Fibroblast of lung (primary cell): ENCODE results near the gene TNS3.

Source experiments
- EZH2 ChIP-seq: IDR thresholded peaks from 2 replicates; pipeline ENCODE4 v1.5.1; 2012; ENCODE audit warnings: low read length, control low read depth, mild to moderate bottlenecking; ENCODE audit errors: missing control alignments
- TF ChIP-seq, protein P1 (sequence below), 2 donors: IDR thresholded peaks in 1 of 2; conservative IDR thresholded peaks in 1 of 2; 1 replicate in 1 of 2; 2 replicates in 1 of 2; pipeline ENCODE4 v1.5.1; 2011 to 2012; ENCODE audit warnings: low read length in 2 of 2, control low read depth in 1 of 2, inconsistent platforms in 1 of 2, low read depth in 1 of 2, mild to moderate bottlenecking in 1 of 2

- TF ChIP-seq EZH2 = no peak
- TF ChIP-seq, protein P1, sequence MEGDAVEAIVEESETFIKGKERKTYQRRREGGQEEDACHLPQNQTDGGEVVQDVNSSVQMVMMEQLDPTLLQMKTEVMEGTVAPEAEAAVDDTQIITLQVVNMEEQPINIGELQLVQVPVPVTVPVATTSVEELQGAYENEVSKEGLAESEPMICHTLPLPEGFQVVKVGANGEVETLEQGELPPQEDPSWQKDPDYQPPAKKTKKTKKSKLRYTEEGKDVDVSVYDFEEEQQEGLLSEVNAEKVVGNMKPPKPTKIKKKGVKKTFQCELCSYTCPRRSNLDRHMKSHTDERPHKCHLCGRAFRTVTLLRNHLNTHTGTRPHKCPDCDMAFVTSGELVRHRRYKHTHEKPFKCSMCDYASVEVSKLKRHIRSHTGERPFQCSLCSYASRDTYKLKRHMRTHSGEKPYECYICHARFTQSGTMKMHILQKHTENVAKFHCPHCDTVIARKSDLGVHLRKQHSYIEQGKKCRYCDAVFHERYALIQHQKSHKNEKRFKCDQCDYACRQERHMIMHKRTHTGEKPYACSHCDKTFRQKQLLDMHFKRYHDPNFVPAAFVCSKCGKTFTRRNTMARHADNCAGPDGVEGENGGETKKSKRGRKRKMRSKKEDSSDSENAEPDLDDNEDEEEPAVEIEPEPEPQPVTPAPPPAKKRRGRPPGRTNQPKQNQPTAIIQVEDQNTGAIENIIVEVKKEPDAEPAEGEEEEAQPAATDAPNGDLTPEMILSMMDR (conservative IDR thresholded peaks at IDR 0.05 in 1 of 2, IDR thresholded peaks at IDR 0.05 in 1 of 2; ENCODE audit: low read depth in 1 of 2, low read length in 2 of 2) = no peak
Observed at GRCh38 chr7:47256016-47256415, 325.9 kb downstream of the TNS3 start.
